ENCODE results near the gene SIPA1. TPM values are rescaled to one million over a fixed set of nuclear protein-coding genes. Genes with fewer than 3 reads are reported as not detected.

SIPA1 gene
- total and polyA plus RNA-seq, 12 donors, result 11.8 to 85.9 (median 21.2) TPM

- Histone ChIP-seq H3K36me3 (peaks cover 0 to 70% (median 12%) of the 10 kb centered on the region in 9 donors), H3K27ac (peak overlapping the region in 9 of 10 donors; percentile 6 to 99 (median 95)), H3K4me3 (peak overlapping the region in 7 of 10 donors; percentile 23 to 87 (median 81)), H3K4me1 (peaks cover 21 to 61% (median 50%) of the 10 kb centered on the region in 9 donors), H3K9me3 (no peaks in the 10 kb centered on the region), H3K27me3 (peaks cover 0 to 6% (median 0%) of the 10 kb centered on the region in 7 donors)
- no peak for TF ChIP-seq CTCF (IDR thresholded peaks at IDR 0.05)
- intact Hi-C loops (cut with DNase I), result no loop called here
- DNase-seq (no peak), ATAC-seq (no peak)
- 82% methylated on average over 16 of the region's 16 CpGs for WGBS, 2 donors
Measured at GRCh38 chr11:65641297-65642013, 3.6 kb downstream of the SIPA1 start.

GRCh38 chr11:65642014-65642671 is 4.2 kb downstream of the SIPA1 start:
- peaks cover 0 to 6% (median 0%) of the 10 kb centered on the region in 7 donors for H3K27me3 ChIP-seq
- peak overlapping the region in 2 of 10 donors; percentile 95 to 98 for H3K27ac ChIP-seq
- H3K4me1 ChIP-seq, result peaks cover 21 to 56% (median 45%) of the 10 kb centered on the region in 9 donors
- H3K4me3 ChIP-seq, result peak overlapping the region in 3 of 10 donors; percentile 75 to 86 (median 81)
- H3K36me3 ChIP-seq, result peaks cover 0 to 70% (median 13%) of the 10 kb centered on the region in 9 donors
- no peak for ATAC-seq
- no peak for DNase-seq
- no peak for TF ChIP-seq CTCF (IDR thresholded peaks at IDR 0.05)
- 47 to 67% methylated on average over 49 of the region's 49 CpGs for WGBS, 2 donors
- intact Hi-C loops (cut with DNase I), result no loop called here
- H3K9me3 ChIP-seq, result no peaks in the 10 kb centered on the region

GRCh38 chr11:65643971-65644370 is 6.1 kb downstream of the SIPA1 start:
- Histone ChIP-seq H3K9me3 (no peaks in the 10 kb centered on the region), H3K27me3 (peaks cover 0 to 8% (median 0%) of the 10 kb centered on the region in 7 donors), H3K27ac (peak overlapping the region in 1 of 10 donors; percentile 2), H3K36me3 (peaks cover 0 to 84% (median 13%) of the 10 kb centered on the region in 9 donors), H3K4me1 (peaks cover 20 to 44% (median 33%) of the 10 kb centered on the region in 9 donors), H3K4me3 (no peak overlapping the region)
- WGBS, 2 donors, result 76 to 82% methylated on average over 6 of the region's 6 CpGs
- ATAC-seq (no peak), DNase-seq (no peak)
- TF ChIP-seq CTCF (IDR thresholded peaks at IDR 0.05), result no peak
- intact Hi-C loops (cut with DNase I), result no loop called here

- peaks cover 2 to 92% (median 13%) of the 10 kb centered on the region in 9 donors for H3K36me3 ChIP-seq
Measured at GRCh38 chr11:65644837-65645236, 6.9 kb downstream of the SIPA1 start.

More at GRCh38 chr11:65644837-65645236, 6.9 kb downstream of the SIPA1 start:
- Histone ChIP-seq H3K27me3 (peaks cover 0 to 8% (median 0%) of the 10 kb centered on the region in 7 donors), H3K9me3 (no peaks in the 10 kb centered on the region), H3K27ac (no peak overlapping the region), H3K4me3 (no peak overlapping the region), H3K4me1 (peaks cover 13 to 35% (median 26%) of the 10 kb centered on the region in 9 donors)
- WGBS, 2 donors, result 84 to 90% methylated on average over 11 of the region's 11 CpGs
- no peak for DNase-seq
- TF ChIP-seq CTCF (IDR thresholded peaks at IDR 0.05), result no peak
- intact Hi-C loops (cut with DNase I), result no loop called here
- no peak for ATAC-seq
